Gastrocnemius medialis (tissue), 4 donors: ENCODE results near the gene ABCF3.

Experiments
- POLR2A ChIP-seq, 2 donors: fragments of 450-650 bp; IDR thresholded peaks; one replicate each; pipeline ENCODE4 v1.6.1; 2017; ENCODE audit warnings: antibody characterized with exemption in 2 of 2, mild to moderate bottlenecking in 2 of 2, moderate library complexity in 2 of 2
- TF ChIP-seq, protein P1 (sequence below), 5 experiments: fragments of 450-650 bp in 3 of 5; fragments of 200-600 bp in 2 of 5; sonication (generic) in 2 of 5; IDR thresholded peaks in 4 of 5; conservative IDR thresholded peaks in 1 of 5; 1 replicate in 4 of 5; 2 replicates in 1 of 5; pipeline ENCODE4 v1.5.1; 2016 to 2019; ENCODE audit warnings: antibody characterized with exemption in 5 of 5, mild to moderate bottlenecking in 3 of 5, moderate library complexity in 3 of 5

DNA sequence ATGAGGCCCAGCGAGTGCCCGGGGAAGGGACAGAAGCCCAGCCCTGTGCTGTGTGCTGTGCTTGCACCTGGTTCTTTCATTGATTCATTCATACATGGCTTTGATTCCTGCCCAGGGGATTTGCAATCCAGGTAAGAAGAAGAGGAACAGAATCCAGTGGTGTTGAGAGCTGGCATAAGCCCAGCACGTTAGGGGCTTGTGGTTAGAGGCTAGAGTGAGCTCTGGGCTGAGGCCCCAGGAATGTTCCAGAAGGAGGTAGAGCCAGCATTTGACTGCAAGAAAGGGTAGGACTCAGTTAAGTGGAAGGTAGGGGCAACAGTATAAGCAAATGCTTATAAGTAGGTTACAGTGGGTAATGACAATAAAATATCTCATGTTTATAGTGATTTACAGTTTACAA is 45.7 kb downstream of the ABCF3 start:
- TF ChIP-seq, protein P1, sequence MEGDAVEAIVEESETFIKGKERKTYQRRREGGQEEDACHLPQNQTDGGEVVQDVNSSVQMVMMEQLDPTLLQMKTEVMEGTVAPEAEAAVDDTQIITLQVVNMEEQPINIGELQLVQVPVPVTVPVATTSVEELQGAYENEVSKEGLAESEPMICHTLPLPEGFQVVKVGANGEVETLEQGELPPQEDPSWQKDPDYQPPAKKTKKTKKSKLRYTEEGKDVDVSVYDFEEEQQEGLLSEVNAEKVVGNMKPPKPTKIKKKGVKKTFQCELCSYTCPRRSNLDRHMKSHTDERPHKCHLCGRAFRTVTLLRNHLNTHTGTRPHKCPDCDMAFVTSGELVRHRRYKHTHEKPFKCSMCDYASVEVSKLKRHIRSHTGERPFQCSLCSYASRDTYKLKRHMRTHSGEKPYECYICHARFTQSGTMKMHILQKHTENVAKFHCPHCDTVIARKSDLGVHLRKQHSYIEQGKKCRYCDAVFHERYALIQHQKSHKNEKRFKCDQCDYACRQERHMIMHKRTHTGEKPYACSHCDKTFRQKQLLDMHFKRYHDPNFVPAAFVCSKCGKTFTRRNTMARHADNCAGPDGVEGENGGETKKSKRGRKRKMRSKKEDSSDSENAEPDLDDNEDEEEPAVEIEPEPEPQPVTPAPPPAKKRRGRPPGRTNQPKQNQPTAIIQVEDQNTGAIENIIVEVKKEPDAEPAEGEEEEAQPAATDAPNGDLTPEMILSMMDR (IDR thresholded peaks at IDR 0.05 in 4 of 5, conservative IDR thresholded peaks at IDR 0.05 in 1 of 5) = no peak
- no peak for TF ChIP-seq POLR2A (IDR thresholded peaks at IDR 0.05)
